Activated CD4-positive, alpha-beta T cell treated with anti-CD3 and anti-CD28 coated beads, Interleukin-2, amount 10 ng/mL, durations not matched to agents 7 days and 5 days (primary cell): ENCODE measurements around the gene OR10W1. TPM values are rescaled to one million over a fixed set of nuclear protein-coding genes. Genes with fewer than 3 reads are reported as not detected.

Experiments used
- CTCF ChIA-PET: fragments of 350-600 bp; sonication (Branson Sonifier 250); formaldehyde crosslinking; loops from one replicate; lab custom pipeline; 2021; ENCODE audit warnings: antibody characterized with exemption; lab: Charles Lee
- POLR2A ChIA-PET: fragments of 350-600 bp; sonication (Branson Sonifier 250); formaldehyde crosslinking; loops from one replicate; lab custom pipeline; 2021; ENCODE audit warnings: antibody characterized with exemption; lab: Charles Lee
- DNase-seq: peaks from one replicate; pipeline ENCODE4 v3.0.0-alpha.2; 2020
- H3K27ac Mint-ChIP-seq: one replicate; pipeline ENCODE4 v1.8.0; 2021; ENCODE audit warnings: mild to moderate bottlenecking, moderate library complexity, mixed read lengths
- H3K27me3 Mint-ChIP-seq: one replicate; pipeline ENCODE4 v1.8.0; 2021; ENCODE audit warnings: mixed read lengths
- H3K36me3 Mint-ChIP-seq: one replicate; pipeline ENCODE4 v1.8.0; 2021; ENCODE audit warnings: low read depth, mixed read lengths
- H3K4me1 Mint-ChIP-seq: one replicate; pipeline ENCODE4 v1.8.0; 2021; ENCODE audit warnings: mixed read lengths
- H3K4me3 Mint-ChIP-seq: one replicate; pipeline ENCODE4 v1.8.0; 2021; ENCODE audit warnings: mild to moderate bottlenecking, moderate library complexity, mixed read lengths
- H3K9me3 Mint-ChIP-seq: one replicate; pipeline ENCODE4 v1.8.0; 2021; ENCODE audit warnings: mixed read lengths
- total RNA-seq, 2 experiments: library from RNA; stranded (reverse); gene quantifications; one replicate each; pipeline ENCODE4 v1.2.3, GENCODE V29; 2021

Gene OR10W1, protein sequence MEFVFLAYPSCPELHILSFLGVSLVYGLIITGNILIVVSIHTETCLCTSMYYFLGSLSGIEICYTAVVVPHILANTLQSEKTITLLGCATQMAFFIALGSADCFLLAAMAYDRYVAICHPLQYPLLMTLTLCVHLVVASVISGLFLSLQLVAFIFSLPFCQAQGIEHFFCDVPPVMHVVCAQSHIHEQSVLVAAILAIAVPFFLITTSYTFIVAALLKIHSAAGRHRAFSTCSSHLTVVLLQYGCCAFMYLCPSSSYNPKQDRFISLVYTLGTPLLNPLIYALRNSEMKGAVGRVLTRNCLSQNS
- not detected for total RNA-seq

DNA sequence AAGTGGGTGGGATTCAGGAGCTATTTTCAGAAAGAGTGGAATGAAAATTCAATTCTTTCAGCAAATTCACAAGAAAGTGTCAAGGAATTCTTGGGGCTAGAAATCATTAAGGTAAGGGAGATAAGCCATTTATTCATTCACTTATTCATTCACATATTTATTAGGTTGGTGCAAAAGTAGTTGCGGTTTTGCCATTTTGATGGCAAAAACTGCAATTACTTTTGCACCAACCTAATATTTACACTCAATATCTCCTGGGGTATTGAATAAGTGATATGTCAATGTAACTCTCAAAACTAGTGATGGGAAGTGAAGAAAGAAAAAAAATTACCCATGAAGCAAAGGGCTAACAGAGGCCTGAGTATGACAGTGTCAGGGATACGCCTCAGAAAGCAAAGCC, at the start of gene OR10W1:
OR10W1 (minus strand) TSS at position 119 of the 400 bp plus-strand sequence. CDS start 402 bp downstream, outside the sequence.
- Mint-ChIP-seq H3K27ac (no peak within 1 kb of the TSS), H3K4me3 (no peak within 1 kb of the TSS), H3K36me3 (no peaks in the 10 kb centered on the region), H3K4me1 (no peaks in the 10 kb centered on the region), H3K27me3 (no peaks in the 10 kb centered on the region), H3K9me3 (no peaks in the 10 kb centered on the region)
- CTCF ChIA-PET: no interaction called here
- POLR2A ChIA-PET: no interaction called here
- no peak for DNase-seq

DNA sequence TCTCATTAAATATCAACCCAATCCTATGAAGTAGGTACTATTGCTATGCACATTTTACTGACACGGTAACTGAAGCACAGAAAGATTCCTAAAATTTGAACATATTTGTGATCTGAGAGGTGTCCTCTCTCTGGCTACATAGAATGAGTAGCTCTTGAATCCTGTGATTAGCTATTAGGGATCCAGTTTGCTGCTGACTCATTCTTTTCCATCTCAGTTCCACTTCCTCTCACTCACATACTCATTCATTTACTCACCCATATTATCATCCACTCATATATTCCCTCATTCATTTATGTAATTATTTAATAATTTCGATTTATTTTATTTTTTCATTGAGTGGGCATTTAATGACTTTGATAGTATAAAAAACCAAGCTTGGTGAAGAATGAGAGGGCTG, 48.1 kb upstream of the OR10W1 start:
- H3K9me3 Mint-ChIP-seq: no peaks in the 10 kb centered on the region
- H3K27me3 Mint-ChIP-seq: no peaks in the 10 kb centered on the region
- no peak for DNase-seq
- H3K36me3 Mint-ChIP-seq: no peaks in the 10 kb centered on the region
- no peak overlapping the region for H3K27ac Mint-ChIP-seq
- no peak overlapping the region for H3K4me3 Mint-ChIP-seq
- CTCF ChIA-PET: no interaction called here
- no peaks in the 10 kb centered on the region for H3K4me1 Mint-ChIP-seq
- POLR2A ChIA-PET: no interaction called here

DNA sequence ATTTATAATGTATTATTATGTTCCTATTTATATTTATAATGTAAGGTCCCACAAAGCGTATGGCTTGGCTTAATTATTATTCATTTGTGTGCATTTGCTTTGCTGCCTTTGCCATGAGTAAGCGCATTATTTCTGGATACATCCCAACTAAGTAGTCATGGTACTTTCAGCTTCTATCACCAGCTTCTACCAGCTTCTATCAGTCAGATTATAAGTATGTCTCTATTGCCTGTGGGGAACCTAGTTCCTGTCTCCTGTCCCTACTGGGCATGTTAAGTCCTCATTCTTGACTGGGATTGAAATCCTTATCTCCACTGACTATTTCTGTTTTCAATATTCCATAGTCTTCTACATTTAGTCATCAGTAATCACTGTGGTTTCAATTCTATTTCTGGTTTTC, 33.5 kb upstream of the OR10W1 start:
- peaks cover 2% of the 10 kb centered on the region for H3K27me3 Mint-ChIP-seq
- CTCF ChIA-PET: no interaction called here
- DNase-seq: no peak

DNA sequence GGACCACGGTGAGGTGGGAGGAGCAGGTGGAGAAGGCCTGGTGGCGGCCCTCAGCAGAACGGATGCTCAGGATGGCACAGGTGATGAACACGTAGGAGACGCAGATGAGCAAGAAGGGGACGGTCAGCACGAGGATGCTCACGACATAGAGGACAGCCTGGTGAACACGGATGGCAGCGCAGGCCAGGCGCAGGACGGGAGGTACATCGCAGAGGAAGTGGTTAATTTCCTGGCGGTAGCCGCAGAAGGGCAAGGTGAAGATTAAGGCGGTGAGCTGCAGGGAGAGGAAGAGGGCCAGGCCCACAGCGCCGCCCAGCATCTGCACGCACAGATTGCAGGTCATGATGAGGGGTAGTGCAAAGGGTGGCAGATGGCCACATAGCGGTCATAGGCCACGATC, 24.0 kb upstream of the OR10W1 start:
- Mint-ChIP-seq H3K27ac (no peak overlapping the region), H3K36me3 (no peaks in the 10 kb centered on the region), H3K4me3 (no peak overlapping the region), H3K4me1 (no peaks in the 10 kb centered on the region), H3K27me3 (peaks cover 4% of the 10 kb centered on the region), H3K9me3 (no peaks in the 10 kb centered on the region)
- no peak for DNase-seq
- POLR2A ChIA-PET: no interaction called here
- CTCF ChIA-PET: no interaction called here

More for the DNA sequence above, 33.5 kb upstream of the OR10W1 start:
- H3K4me3 Mint-ChIP-seq: no peak overlapping the region
- no peaks in the 10 kb centered on the region for H3K4me1 Mint-ChIP-seq
- POLR2A ChIA-PET: no interaction called here
- H3K27ac Mint-ChIP-seq: no peak overlapping the region
- no peaks in the 10 kb centered on the region for H3K36me3 Mint-ChIP-seq
- no peaks in the 10 kb centered on the region for H3K9me3 Mint-ChIP-seq

DNA sequence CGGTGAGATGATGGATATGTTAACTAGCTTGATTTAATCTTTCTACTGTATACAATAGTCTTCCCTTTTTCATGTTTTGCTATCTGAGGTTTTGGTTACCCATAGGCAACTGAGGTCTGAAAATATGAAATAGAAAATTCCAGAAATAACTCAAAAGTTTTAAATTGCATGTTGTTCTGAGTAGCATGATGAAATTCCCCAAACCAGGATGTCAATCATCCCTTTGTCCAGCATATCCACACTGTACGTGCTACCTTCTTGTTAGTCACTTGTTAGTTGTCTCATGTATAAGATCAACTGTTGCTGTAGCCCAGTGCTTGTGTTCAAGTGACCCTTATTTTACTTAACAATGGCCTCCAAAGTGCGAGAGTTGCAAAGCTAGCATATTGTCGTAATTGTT, 21.2 kb upstream of the OR10W1 start:
- no peak for DNase-seq
- Mint-ChIP-seq H3K36me3 (no peaks in the 10 kb centered on the region), H3K9me3 (no peaks in the 10 kb centered on the region), H3K4me1 (no peaks in the 10 kb centered on the region), H3K27me3 (no peaks in the 10 kb centered on the region), H3K4me3 (no peak overlapping the region), H3K27ac (no peak overlapping the region)
- CTCF ChIA-PET: no interaction called here
- POLR2A ChIA-PET: no interaction called here

DNA sequence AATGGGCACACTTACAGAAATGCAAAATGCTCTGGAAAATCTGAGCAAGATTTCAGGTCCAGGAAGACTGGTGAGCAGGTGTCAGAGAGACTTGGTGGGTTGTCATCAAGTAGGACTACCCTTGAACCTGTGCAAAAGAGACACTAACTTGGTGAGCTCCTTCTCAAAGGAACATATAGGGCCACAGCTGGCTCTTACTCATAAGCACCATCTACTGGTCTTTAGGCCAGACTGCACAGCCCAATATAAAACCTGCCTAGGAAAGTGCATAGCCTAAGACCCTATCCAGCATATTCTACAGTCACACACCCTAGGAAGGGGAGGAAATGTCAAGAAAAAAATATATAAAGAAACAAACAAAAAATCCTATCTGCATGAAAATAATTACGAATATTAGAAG, 18.2 kb upstream of the OR10W1 start:
- peak; percentile 8 for DNase-seq
- Mint-ChIP-seq H3K36me3 (no peaks in the 10 kb centered on the region), H3K4me1 (no peaks in the 10 kb centered on the region), H3K9me3 (no peaks in the 10 kb centered on the region), H3K27me3 (no peaks in the 10 kb centered on the region), H3K27ac (no peak overlapping the region), H3K4me3 (no peak overlapping the region)
- POLR2A ChIA-PET: no interaction called here
- CTCF ChIA-PET: no interaction called here

DNA sequence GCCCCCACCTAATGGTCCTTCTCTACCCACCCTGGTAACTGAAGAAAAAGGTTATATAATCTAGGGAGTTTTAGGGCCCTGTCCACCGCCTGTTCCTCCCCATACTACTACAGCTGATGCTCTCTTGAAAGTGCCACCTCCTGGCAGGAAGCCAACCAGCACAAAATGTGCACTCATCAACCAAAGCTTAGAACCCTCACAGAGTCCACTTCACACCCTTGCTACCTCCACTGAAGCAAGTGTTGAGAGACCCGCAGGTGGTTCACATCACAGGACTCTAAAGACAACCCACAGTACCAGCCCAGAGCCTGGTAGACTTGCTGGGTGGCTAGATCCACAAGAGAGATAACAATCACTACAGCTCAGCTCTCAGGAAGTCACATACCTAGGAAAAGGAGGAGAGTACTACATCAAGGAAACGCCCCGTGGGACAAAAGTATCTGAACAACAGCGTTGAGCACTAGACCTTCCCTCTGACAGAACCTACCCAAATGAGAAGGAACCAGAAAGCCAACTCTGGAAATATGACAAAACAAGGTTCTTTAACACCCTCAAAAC, 17.5 kb upstream of the OR10W1 start:
- no peaks in the 10 kb centered on the region for H3K4me1 Mint-ChIP-seq
- H3K27ac Mint-ChIP-seq: no peak overlapping the region
- H3K4me3 Mint-ChIP-seq: no peak overlapping the region
- H3K27me3 Mint-ChIP-seq: no peaks in the 10 kb centered on the region
- H3K36me3 Mint-ChIP-seq: no peaks in the 10 kb centered on the region
- no peak for DNase-seq
- ChIA-PET CTCF (interaction anchor here (0.6 kb wide), 1 partner anchor 512 kb away, joined by 3 read pairs; no protein-coding TSS in a partner anchor), POLR2A (no interaction called here)
- H3K9me3 Mint-ChIP-seq: no peaks in the 10 kb centered on the region

DNA sequence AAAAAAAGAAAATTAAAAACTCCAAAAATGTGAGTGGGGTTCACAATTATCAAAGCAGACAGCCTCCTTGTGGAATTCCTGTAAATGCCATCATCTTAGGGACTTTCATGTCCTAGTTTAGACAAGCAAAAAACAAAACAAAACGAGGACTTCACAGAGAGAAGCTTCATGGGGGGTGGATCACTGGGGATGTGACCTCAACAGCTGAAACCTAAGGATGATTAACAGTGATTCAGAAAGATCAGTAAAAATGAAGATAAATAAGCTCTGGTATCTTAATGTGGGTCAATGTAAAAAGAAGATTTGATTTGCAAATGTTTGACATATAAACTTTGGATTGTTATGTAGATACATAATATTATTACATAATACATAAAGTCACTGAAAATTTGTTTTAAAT, 8.1 kb upstream of the OR10W1 start:
- CTCF ChIA-PET: no interaction called here

DNA sequence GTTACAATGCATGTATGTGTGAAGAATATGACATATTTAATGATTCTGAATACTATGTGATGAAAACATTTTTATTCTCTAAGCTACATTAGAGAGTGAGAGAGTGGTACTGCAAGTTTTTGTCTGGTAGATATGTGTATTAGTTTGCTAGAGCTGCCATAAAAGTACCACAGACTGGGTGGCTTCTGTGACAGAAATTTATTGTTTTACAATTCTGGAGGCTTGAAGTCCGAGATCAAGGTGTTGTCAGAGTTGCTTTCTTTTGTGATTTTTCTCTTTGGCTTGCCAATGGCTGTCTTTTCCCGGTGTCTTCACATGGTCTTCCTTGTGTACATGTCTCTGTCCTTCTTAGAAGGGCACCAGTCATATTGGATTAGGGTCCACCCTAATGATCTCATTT, 6.9 kb upstream of the OR10W1 start:
- H3K4me3 Mint-ChIP-seq: no peak overlapping the region
- H3K27ac Mint-ChIP-seq: no peak overlapping the region
- ChIA-PET POLR2A (no interaction called here), CTCF (no interaction called here)
- H3K36me3 Mint-ChIP-seq: no peaks in the 10 kb centered on the region
- H3K4me1 Mint-ChIP-seq: no peaks in the 10 kb centered on the region
- H3K27me3 Mint-ChIP-seq: peaks cover 2% of the 10 kb centered on the region
- no peaks in the 10 kb centered on the region for H3K9me3 Mint-ChIP-seq
- no peak for DNase-seq

More for the DNA sequence above, 8.1 kb upstream of the OR10W1 start:
- DNase-seq: no peak
- H3K4me1 Mint-ChIP-seq: no peaks in the 10 kb centered on the region
- H3K4me3 Mint-ChIP-seq: no peak overlapping the region
- POLR2A ChIA-PET: no interaction called here
- H3K27me3 Mint-ChIP-seq: peaks cover 2% of the 10 kb centered on the region
- no peaks in the 10 kb centered on the region for H3K9me3 Mint-ChIP-seq
- no peaks in the 10 kb centered on the region for H3K36me3 Mint-ChIP-seq
- H3K27ac Mint-ChIP-seq: no peak overlapping the region

DNA sequence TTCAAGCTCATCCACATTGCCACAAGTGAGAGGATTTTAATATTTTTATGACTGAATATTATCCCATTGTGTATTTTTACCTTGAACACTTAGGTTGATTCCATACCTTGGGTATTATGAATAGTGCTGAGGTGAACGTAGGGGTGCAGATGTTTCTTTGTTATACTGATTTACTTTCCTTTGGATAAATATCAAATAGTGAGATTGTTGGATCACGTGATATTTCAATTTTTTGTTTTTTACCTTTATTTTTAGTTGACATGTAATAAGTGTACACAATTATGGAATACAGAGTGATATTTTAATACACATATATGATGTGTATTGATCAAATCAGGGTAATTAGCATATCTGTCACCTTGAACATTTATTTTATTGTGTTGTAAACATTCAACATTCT, 8.1 kb downstream of the OR10W1 start:
- Mint-ChIP-seq H3K36me3 (no peaks in the 10 kb centered on the region), H3K9me3 (no peaks in the 10 kb centered on the region), H3K4me1 (no peaks in the 10 kb centered on the region), H3K27me3 (no peaks in the 10 kb centered on the region), H3K4me3 (no peak overlapping the region), H3K27ac (no peak overlapping the region)
- ChIA-PET CTCF (no interaction called here), POLR2A (no interaction called here)
- DNase-seq: no peak

DNA sequence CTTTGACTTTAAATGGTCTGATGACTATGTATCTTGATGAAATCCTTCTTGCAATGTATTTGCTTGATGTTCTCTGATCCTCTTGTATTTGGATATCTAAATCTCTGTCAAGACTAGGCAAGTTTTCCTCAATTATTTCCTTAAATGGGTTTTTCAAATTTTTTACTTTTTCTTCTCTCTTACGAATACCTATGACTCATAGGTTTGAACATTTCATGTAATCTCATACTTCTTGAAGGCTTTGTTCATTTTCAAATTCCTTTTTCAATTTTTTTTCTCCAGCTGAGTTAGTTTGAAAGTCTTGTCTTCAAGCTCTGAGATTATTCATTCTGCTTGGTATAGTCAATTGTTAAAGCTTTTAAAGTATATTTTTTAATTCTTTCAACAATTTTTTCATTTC, 13.1 kb downstream of the OR10W1 start:
- Mint-ChIP-seq H3K27me3 (peaks cover under 1% of the 10 kb centered on the region), H3K4me3 (no peak overlapping the region), H3K4me1 (no peaks in the 10 kb centered on the region), H3K36me3 (no peaks in the 10 kb centered on the region), H3K9me3 (no peaks in the 10 kb centered on the region), H3K27ac (no peak overlapping the region)
- ChIA-PET CTCF (no interaction called here), POLR2A (no interaction called here)
- no peak for DNase-seq

DNA sequence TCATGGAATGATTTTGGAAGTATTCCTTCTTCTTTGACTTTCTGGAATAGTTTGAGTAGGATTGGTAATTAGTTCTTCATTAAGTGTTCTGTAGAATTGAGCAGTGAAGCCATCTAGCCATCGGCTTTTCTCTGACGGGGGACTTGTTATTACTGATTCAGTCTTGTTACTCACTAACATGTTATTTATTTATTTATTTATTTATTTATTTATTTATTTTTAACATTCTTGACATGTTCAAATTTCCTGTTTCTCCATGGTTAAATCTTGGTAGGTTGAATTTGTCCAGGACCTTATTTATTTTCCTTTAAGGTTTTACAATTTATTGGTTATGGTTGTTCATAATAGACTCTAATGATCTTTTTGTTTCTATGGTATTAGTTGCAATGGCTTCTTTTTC, 24.1 kb downstream of the OR10W1 start:
- H3K4me3 Mint-ChIP-seq: no peak overlapping the region
- ChIA-PET POLR2A (no interaction called here), CTCF (no interaction called here)
- no peak overlapping the region for H3K27ac Mint-ChIP-seq
- no peak for DNase-seq
- H3K4me1 Mint-ChIP-seq: no peaks in the 10 kb centered on the region
- peaks cover 9% of the 10 kb centered on the region for H3K27me3 Mint-ChIP-seq
- H3K9me3 Mint-ChIP-seq: no peaks in the 10 kb centered on the region
- H3K36me3 Mint-ChIP-seq: no peaks in the 10 kb centered on the region

DNA sequence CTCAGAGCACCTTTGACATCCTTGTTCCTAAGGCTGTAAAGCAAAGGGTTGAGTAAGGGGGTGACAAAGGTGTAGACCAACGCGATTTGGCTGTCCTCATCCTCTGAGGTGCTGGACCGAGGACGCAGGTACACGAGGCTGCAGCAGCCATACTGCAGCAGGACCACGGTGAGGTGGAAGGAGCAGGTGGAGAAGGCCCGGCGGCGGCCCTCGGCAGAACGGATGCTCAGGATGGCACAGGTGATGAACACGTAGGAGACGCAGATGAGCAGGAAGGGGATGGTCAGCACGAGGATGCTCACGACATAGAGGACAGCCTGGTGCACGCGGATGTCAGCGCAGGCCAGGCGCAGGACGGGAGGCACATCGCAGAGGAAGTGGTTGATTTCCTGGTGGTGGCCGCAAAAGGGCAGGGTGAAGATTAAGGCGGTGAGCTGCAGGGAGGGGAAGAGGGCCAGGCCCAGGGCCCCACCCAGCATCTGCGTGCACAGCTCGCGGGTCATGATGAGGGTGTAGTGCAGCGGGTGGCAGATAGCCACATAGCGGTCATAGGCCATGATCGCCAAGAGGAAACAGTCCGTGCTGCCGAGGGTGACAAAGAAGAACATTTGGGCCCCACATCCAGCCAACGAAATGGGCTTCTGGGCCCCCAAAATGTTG, 40.0 kb downstream of the OR10W1 start:
- no peaks in the 10 kb centered on the region for H3K4me1 Mint-ChIP-seq
- CTCF ChIA-PET: no interaction called here

More for the DNA sequence above, 40.0 kb downstream of the OR10W1 start:
- Mint-ChIP-seq H3K36me3 (no peaks in the 10 kb centered on the region), H3K4me3 (no peak overlapping the region), H3K27ac (no peak overlapping the region), H3K27me3 (peaks cover 4% of the 10 kb centered on the region), H3K9me3 (no peaks in the 10 kb centered on the region)
- POLR2A ChIA-PET: no interaction called here
- no peak for DNase-seq
